GM19452 (cell line): ENCODE results near the gene RUNX2.

Experiments used
- ATAC-seq: cut with Tn5 transposase; IDR thresholded peaks from one replicate; pipeline ENCODE4 v1.9.1; 2021; ENCODE audit not compliant: unreplicated experiment

Gene RUNX2

DNA sequence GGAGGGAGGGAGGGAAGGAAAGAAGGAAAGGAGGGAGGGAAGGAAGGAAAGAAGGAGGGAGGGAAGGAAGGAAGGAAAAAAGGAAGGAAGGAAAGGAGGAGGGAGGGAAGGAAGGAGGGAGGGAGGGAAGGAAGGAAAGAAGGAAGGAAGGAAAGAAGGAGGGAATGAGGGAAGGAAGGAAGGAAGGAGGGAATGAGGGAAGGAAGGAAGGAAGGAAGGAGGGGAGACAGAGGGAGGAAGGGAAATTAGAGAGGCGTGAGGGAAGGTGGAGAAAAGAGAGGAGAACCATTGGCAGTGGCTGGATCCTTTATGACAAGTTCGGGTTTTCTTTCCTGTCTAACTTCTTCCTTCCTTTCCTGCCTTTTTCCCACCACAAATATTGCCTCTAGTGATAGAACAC lies 71.9 kb downstream of the RUNX2 start:
- no peak for ATAC-seq

DNA sequence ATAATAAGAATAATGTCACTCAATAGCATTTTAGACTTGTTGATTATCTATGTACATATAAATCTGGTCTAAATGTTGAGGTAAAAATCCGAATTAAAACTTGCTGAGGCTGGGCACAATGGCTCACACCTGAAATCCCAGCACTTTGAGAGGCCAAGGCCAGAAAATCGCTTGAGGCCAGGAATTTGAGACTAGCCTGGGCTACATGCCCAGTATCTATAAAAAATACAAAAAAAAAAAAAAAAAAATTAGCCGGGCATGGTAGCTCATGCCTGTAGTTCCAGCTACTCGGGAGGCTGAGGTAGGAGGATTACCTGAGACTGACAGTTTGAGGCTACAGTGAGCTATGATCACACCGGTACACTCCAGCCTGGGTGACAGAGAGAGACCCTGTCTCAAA lies 83.8 kb downstream of the RUNX2 start:
- no peak for ATAC-seq

DNA sequence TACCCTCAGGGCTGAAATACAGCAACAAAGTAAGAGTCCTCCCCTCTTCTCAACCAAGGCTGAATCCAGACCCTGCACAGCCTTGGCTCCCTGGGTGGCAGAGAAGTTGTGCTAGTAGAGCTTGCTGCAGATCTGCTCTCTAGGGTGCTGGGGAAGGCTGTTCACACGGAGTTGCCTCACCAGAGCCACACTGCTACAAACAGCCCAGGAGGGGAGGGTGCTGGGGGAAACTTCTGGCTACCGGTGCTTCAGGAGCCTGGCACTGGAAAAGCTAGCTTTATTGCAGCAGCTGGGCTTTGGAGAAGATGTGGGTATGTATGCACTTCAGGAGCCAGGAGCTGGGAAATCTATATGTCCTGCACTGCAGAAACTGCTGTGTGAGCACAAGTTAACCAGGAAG lies 87.2 kb downstream of the RUNX2 start:
- ATAC-seq: no peak

DNA sequence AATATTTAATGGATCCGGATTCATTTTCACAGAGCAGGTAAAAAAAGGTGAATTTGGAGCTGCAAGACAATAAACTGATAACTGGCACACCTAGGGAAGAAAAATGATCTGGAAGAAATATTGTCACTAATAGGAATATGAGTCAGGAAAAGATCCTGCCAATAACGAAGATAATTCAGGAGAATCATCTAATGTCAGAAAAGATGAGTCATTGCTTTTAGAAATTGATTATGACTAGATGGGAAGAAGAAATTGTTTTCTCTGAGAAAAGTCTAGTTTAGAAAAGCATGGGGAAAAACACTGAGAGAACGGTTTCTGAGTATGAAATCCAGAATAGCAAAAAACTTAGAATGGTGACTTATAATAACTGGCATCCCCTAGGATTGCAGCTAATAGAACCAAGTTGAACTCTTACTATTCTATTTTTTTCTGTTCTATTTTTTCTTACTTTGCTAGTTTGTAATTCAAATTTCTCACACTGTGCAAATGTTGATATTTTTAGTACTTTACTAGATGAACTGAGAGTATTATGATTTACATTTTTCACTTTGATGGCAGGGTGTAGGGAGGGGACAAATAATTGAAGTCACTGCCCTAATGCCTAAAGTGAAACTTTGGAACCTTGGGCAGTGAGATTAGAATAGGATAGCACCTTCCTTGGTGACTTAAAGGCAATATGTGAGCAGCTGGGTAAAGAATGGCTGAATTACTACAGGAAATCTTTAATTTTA lies 87.8 kb downstream of the RUNX2 start:
- ATAC-seq: no peak

DNA sequence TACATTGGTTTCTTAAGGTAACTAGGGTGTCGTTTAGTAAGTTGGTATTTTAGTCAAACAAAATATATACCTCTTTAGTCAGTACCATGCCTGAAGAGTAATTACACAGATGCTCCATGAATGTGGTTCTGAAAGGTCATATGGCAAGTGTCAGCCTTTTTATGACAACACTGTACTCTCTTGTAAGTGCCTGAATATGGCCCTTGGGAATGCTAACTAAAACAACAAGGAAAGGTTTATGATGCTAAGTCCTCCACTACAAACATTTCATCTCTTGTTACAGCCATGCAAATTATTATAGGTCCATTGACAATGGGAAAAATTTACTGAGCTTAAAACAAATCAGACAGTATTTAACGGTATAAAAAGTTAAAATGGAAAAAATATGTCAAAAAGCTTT lies 88.6 kb downstream of the RUNX2 start:
- ATAC-seq: no peak

DNA sequence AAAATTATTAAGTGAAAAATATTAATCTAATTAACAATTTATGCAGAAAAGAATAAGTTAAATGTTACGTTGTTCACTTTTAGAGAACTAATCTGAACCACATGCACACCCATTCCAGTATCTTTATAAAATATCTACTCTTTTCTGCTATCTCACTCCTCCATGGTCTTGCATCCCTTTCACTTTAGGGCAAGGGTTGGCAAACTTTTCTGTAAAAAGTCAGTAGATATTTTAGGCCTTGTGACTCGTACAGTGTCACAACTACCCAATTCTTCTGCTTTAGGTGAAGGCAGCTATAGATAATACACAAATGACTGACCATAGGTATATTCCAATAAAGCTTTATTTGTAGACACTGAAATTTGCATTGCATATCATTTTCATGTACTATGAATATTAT lies 89.3 kb downstream of the RUNX2 start:
- ATAC-seq: no peak

DNA sequence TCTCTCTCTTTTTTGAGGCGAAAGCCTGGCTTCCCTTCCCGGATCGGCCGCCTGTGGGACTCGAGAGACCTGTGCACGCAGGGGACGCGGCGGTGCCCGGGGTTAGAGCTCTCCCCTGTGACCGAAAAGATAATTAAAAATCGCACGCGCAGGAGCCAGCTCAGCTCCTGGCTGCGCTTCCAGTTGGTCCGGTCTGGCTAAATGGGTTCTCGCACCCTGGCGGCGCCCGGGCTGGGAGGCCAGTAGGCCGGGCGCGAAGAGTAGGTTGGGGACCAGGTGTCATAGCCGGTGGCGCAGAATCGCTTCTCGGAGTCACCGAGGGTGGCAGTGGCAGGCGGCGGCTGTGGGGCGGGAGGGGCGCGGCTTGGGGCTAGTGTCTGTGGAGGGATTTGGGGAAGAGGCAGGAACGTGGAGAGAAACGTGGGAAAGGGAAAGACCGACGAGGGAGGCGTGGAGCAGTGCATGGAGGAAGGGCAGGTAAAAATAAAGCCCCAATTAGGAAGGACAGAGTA lies 91.5 kb downstream of the RUNX2 start:
- ATAC-seq: no peak

DNA sequence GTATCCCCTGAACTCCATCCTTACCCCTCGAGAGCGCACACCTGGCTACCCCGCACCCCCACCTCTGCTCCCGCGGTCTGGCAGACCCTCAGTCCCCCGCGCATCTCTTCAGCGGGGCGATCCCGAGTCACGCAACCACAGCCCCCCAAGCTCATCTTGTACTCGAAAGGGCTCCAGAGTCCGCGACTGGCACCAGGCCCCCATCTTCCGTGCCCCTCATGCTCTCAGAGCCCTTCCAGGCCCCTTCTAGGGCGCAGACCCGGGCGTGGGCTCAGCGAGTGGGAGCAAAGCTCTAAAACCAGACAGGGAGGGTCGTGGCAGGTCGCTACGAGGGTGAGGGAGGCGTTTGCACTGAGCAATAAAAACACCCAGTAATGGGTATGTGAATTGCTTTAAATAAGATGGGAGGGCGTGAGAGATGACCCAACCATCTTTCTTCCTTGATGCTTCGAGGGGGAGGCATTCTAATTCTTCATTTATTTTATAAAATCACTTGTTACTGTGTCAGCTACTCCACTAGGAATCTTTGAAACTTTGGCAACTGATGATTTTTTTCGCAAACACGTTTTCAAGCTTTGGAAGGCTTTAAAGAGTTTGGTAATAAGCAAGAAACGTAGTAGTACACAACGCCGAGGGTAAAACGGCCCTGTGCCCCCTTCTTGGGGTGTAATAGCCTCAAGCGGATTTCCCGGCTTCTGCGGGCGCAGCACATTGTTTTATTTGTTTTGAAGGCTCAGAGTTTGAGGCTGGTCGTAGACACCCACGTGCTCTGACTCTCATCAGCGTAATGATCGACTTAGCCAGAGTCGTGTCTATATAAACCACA lies 92.2 kb downstream of the RUNX2 start:
- no peak for ATAC-seq

DNA sequence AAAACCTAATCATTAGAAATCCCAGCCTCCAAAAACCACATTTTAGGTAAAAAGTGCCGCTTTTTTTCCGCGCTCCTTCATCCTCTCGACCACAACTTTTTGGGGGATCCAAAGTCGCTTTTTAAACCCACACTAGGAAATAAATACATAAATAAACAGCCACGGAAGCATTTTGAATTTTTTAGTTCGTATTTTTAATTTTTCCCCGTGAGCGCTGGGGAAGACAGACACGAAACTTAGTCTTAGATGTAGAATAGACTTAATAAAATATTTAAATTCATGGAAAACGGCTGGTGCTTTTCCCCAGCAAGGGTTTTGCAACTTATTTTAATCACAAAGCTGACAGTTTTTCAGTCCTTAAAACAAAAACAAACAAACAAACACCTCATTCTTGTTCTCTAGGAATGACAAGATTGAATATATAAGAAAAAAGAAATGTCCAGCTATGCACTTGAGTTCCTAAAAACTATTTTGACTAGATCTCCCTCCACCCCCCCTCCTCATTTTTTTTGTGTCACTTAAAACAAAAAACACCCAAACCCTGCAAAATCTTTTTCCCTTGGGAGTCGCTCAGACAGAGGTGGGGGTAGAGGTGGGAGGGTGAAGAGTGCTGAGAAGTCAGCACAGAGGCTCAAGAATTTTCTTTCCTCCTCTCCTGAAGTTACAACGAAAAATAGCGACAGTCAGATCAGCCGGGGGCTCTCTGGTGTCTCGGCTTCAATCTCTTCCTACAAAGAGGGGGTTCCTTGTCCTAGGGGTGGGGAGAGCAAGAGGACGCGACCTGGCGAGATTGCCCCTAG lies 93.0 kb downstream of the RUNX2 start:
- no peak for ATAC-seq

DNA sequence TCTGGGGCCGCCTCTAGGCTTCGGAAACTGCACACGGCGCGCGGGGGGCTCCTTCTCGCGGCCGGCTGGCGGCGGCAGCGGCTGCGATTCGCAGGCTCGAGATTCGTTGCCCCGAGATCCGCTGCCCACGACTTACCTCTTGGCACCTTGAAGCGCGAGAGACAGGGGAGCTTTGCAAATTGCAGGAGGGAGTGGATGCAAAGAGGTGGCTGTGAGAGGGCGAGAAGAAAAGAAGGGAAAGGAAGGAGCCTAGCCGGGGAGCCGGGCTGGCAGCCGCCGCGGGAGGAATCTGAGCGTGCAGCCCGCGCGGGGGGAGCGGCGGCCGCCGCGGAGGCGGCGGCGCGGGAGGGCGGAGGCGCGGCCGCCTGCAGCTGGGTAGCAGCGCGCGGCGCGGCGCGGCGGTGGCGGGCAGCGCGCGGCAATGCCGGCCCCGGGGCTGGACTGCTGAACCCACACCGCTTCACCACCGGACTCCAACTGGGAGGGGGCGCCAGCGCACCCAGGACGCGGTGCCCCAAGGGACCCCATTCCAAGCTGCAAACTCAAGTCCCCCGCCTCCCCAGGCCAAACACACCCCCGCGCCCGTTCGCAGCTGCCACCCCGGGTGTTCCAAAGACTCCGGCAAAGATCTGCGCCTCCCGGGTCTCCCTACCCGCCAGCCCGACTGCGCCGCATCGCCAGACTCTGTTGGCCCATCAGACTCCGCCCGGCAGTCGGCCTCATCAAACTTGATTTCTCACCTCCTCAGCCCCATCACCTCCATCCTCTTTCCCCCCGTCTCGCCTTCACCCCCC lies 93.8 kb downstream of the RUNX2 start:
- no peak for ATAC-seq

DNA sequence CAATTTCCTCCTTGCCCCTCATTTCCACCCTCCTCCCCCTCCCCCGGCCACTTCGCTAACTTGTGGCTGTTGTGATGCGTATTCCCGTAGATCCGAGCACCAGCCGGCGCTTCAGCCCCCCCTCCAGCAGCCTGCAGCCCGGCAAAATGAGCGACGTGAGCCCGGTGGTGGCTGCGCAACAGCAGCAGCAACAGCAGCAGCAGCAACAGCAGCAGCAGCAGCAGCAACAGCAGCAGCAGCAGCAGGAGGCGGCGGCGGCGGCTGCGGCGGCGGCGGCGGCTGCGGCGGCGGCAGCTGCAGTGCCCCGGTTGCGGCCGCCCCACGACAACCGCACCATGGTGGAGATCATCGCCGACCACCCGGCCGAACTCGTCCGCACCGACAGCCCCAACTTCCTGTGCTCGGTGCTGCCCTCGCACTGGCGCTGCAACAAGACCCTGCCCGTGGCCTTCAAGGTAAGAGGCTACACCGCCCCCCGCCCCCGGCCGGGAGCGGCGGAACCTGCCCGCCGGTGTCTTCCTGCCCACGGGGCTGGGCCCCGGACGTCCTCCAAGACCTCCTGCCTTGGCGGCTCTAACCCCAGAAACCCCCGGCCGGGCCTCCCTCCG lies 94.5 kb downstream of the RUNX2 start:
- no peak for ATAC-seq

DNA sequence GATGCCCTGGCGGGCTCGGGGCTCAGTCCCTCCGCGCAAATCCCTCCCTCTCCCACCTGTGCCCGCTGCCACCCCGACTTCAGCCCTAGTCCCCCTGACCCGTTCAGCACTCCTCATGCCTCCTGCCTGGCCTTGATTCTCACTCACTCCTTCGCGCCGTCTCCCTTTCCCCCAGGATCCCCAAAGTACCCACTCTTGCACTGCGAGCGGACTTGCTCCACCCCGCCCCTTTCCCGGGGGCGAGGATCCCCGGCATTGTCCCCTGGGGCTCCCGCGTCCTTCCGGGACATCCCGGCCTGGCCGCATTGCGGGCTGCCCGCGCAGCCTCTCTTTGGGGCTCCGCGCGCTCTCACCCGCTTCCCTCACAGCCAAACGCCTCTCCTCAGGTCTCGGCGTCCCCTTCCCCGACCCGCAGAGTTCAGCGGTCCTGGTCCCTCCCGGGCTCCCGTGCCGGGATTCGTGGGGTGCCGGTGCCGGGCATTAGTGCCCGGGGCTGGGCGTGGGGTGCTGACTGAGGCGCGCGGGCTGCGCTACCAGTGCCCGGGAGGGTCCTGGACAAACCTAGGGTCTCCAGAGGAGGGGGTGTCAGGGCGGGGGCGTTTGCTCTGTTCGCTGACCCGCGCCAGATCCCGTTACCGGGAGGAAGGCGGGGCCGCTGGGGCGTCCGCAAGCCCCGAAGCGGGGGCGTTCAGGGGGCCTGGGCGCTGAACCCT lies 95.1 kb downstream of the RUNX2 start:
- ATAC-seq: no peak

DNA sequence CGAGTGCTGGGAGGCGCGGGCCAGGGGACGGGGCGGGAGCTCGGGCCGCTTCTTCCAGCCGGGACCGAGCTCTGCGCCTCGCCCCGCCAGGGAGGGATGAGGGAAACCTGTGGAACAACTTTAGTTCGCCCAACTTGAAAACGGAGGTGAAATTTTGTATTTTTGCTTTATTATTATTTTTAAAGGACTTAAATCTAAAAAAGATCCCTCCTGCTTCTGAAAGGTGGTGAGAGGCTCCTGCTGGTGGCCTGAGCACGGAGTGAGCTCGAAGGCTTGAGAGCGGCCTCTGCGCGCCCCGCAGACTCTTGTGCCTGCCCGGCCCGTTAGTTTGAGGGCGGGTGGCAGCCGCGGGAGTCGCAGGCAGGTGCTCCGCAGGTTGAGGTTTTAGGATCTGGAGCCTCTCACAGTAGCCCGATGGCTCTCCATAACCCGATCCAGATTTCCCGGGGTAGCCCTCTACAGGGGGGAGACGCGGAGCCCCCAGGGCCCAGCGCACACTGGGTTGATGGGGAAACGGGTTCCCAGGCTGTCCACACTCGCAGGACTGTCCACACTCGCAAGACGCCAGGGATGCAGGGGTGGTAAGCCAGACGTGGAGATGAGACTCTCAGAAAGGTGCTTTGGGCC lies 95.8 kb downstream of the RUNX2 start:
- no peak for ATAC-seq

DNA sequence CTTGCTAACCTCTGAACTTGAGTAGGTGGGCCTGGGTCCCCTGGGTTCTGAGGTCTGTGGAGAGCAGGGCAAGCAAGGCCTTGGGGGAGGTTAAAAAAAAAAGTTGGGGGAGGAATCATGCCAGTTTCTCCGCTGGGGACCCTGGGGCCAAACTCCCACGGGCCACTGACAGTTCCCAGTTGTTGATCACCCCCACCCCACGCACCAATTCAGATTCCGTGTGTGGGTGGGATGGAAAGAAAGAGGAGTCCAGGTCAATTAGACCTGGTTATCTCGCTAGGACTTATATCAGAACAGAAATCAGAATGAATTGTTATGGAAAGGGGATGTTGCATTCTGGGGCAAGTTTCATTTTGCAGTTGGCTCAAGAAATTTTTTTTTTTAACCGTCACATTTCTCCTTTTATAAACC lies 96.3 kb downstream of the RUNX2 start:
- ATAC-seq: no peak

DNA sequence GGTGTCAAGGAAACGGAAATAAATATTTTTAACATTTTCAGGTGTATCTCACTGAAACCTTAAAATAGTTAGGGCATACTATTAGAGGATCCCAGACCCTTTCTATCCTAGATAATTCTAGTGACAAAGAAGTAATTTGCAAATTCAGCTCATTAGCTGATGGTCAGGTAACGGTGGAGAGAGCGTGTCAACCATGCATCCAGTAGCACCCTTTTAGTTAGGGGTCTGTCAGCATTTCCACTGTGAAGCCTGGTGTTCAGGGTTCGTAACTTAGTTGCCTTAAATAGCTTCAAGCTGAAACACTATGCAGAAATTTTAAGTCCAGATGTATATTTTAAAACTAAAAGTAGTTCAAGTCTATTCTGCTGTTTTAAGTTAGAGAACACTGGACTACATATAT lies 98.1 kb downstream of the RUNX2 start:
- no peak for ATAC-seq

DNA sequence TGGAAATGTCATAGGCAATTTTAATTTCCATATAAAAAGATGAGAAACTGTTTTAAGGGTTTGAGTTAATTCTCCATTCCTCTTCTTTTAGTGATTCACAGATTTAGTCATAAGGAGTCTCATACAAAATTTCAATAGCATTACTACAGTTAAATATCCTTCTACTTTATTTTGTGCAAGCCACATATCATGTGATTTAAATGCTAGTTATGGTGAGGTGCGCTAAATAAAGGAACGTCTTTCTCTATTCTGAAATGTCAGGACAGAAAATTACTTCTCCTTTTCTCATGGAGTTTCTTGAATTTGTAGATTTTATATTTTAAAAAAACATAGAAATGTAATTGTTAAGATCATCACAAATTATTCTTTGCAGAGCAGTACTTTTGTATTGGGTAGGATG lies 99.6 kb downstream of the RUNX2 start:
- no peak for ATAC-seq

DNA sequence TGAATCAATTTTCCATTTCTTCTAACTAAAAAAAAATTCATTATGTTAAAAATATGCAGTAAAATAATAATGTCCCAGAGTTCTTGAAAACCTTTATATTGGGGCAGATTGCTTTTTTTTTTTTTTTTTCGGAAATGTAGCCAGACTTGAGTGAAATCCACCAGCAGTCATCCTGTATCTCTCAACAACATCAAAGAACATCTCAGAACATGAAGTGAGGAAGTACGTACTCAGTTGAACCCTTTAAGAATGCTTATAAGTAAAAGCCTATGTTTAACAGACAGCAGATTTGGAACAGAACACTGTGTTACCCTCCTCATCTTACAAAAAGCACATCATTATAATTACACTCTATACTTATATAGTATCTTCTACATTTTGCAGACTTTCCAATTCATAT lies 100.6 kb downstream of the RUNX2 start:
- ATAC-seq: no peak

DNA sequence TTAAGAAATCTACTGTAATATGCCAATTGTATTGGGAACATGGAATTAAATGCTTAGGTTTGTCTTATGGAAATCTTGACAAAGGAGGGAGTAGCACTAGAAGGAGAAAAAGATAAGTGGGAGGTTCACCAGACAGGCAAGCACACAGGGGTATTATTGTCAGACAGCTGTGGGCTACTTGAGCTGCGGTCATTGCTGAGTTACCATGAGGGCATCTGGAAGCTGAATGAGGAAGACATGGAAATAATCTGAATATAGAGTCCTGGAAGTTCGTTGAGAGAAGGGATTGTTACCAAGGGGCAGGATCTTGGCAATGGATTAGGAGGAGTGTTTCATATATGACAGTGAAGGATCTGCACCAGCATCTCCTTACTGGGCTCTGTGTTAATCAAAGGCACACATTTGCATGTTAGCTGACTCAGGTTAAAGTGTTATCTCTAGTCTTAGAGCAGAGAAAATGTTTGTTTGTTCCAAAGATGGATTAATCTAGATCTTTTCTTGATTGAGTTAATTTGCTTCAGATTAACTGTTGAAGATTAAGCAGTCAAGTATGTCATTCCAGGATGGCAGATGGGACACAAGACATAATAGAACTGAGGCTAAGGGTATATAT lies 102.6 kb downstream of the RUNX2 start:
- ATAC-seq: no peak
